HepG2 (cell line): ENCODE data around the gene ANKRD44. TPM values are rescaled to one million over a fixed set of nuclear protein-coding genes. Genes with fewer than 3 reads are reported as not detected.

Experiments
- ATAC-seq: fragments of 200-7000 bp; cut with Tn5 transposase; 3 replicates; pipeline ENCODE4 v1.9.1; 2020; ENCODE audit warnings: mild to moderate bottlenecking, moderate library complexity
- BruUV-seq: library from RNA; stranded (reverse); fragments of 400-500 nt; replicated peaks from 2 replicates; lab custom pipeline; 2021; lab: Mats Ljungman, UMichigan
- CTCF ChIA-PET: fragments of 300-600 bp; formaldehyde crosslinking; extraction: SDS; loops from one replicate; lab custom pipeline; 2021; ENCODE audit warnings: low total read pairs, inconsistent platforms, low intra/inter-chr PET ratio; lab: Yijun Ruan, JAX
- POLR2A ChIA-PET: fragments of 350-600 bp; sonication (Branson Sonifier 250); formaldehyde crosslinking; loops from one replicate; lab custom pipeline; 2020; ENCODE audit warnings: antibody characterized with exemption, inconsistent platforms; lab: Yijun Ruan, JAX
- DNase-seq: peaks from one replicate; pipeline ENCODE4 v3.0.0-alpha.2; 2015; ENCODE audit warnings: low spot score
- FAIRE-seq: peaks from 3 replicates; lab custom pipeline; 2011; peaks lifted over from hg19 to GRCh38; lab: Jason Lieb, UNC
- H2AFZ ChIP-seq: one replicate; pipeline ENCODE4 v1.6.1; 2011; ENCODE audit warnings: low read length, inconsistent platforms
- H3K27ac ChIP-seq: fragments of 300-600 bp; 3 replicates; pipeline ENCODE4 v1.8.0; 2011; ENCODE audit warnings: mixed run types, mild to moderate bottlenecking, mixed read lengths, low read length, inconsistent platforms; ENCODE audit not compliant: insufficient read depth; ENCODE audit errors: extremely low read length
- H3K27me3 ChIP-seq, 2 experiments: fragments of 200-600 bp in 1 of 2; 2 replicates in 1 of 2; 3 replicates in 1 of 2; pipeline versions ENCODE4 v1.6.0 to v1.8.0; 2011; ENCODE audit warnings: low read length in 2 of 2, mild to moderate bottlenecking in 2 of 2, moderate library complexity in 2 of 2, inconsistent platforms in 1 of 2; ENCODE audit not compliant: insufficient read depth in 2 of 2, control insufficient read depth in 1 of 2
- H3K36me3 ChIP-seq, 2 experiments: fragments of 200-600 bp in 1 of 2; replicated peaks in 1 of 2; 2 replicates in 1 of 2; 3 replicates in 1 of 2; pipeline versions ENCODE4 v1.5.1 to v1.8.0; 2011; ENCODE audit warnings: low read length in 2 of 2, inconsistent platforms in 1 of 2; ENCODE audit not compliant: insufficient read depth in 2 of 2, control insufficient read depth in 1 of 2
- H3K4me1 ChIP-seq: 2 replicates; pipeline ENCODE4 v1.5.1; 2012; ENCODE audit warnings: low read length, inconsistent platforms; ENCODE audit not compliant: insufficient read depth
- H3K4me2 ChIP-seq: 2 replicates; pipeline ENCODE4 v1.6.0; 2011; ENCODE audit warnings: low read depth, low read length, inconsistent platforms
- H3K4me3 ChIP-seq, 3 experiments: fragments of 200-600 bp in 1 of 3; sonication (generic), shearing (Covaris generic) in 1 of 3; replicated peaks in 1 of 3; 2 replicates each; pipeline ENCODE4 v1.5.1; 2011 to 2016; ENCODE audit warnings: low read length in 3 of 3, inconsistent platforms in 2 of 3, low read depth in 2 of 3, mild to moderate bottlenecking in 2 of 3, control low read depth in 1 of 3, mixed read lengths in 1 of 3; ENCODE audit not compliant: insufficient read depth in 1 of 3
- H3K79me2 ChIP-seq: one replicate; pipeline ENCODE4 v1.6.1; 2011; ENCODE audit warnings: low read length, inconsistent platforms; ENCODE audit not compliant: insufficient read depth
- H3K9ac ChIP-seq: 2 replicates; pipeline ENCODE4 v1.6.0; 2011; ENCODE audit warnings: mild to moderate bottlenecking, low read depth, low read length, inconsistent platforms; ENCODE audit not compliant: insufficient read depth
- H3K9me3 ChIP-seq: 2 replicates; pipeline ENCODE4 v1.5.1; 2012; ENCODE audit warnings: mild to moderate bottlenecking, low read length
- H4K20me1 ChIP-seq: 2 replicates; pipeline ENCODE4 v1.6.0; 2011; ENCODE audit warnings: inconsistent platforms, mild to moderate bottlenecking, low read length, moderate library complexity; ENCODE audit not compliant: insufficient read depth
- ARID2 ChIP-seq: sonication (generic); formaldehyde crosslinking; IDR thresholded peaks from 2 replicates; pipeline ENCODE4 v1.8.1; 2022; ENCODE audit warnings: mild to moderate bottlenecking, missing genetic modification reagents, borderline replicate concordance
- ATAD3A ChIP-seq: sonication (generic); formaldehyde crosslinking; IDR thresholded peaks from 2 replicates; pipeline ENCODE4 v1.4.0; 2020; ENCODE audit warnings: missing genetic modification reagents
- CENPT ChIP-seq: sonication (generic); formaldehyde crosslinking; IDR thresholded peaks from 2 replicates; pipeline ENCODE4 v1.8.0; 2022; ENCODE audit warnings: low read depth, mild to moderate bottlenecking, moderate library complexity, missing genetic modification reagents
- ETV5 ChIP-seq: IDR thresholded peaks from 2 replicates; pipeline ENCODE4 v1.6.1; 2018; ENCODE audit warnings: missing biosample characterization, missing genetic modification reagents, inconsistent platforms, borderline replicate concordance
- IKZF1 ChIP-seq: fragments of 450-650 bp; IDR thresholded peaks from 2 replicates; pipeline ENCODE4 v1.7.1; 2016
- IRF2 ChIP-seq: IDR thresholded peaks from 2 replicates; pipeline ENCODE4 v1.6.1; 2018; ENCODE audit warnings: missing genetic modification reagents, missing compliant biosample characterization
- LRRFIP1 ChIP-seq: sonication (generic); formaldehyde crosslinking; conservative IDR thresholded peaks from 2 replicates; pipeline ENCODE4 v1.4.0; 2020; ENCODE audit warnings: missing genetic modification reagents
- MIER2 ChIP-seq: IDR thresholded peaks from 2 replicates; pipeline ENCODE4 v1.6.1; 2016; ENCODE audit warnings: missing biosample characterization, missing genetic modification reagents
- RBAK ChIP-seq: sonication (generic); formaldehyde crosslinking; IDR thresholded peaks from 2 replicates; pipeline ENCODE4 v1.5.1; 2020; ENCODE audit warnings: mild to moderate bottlenecking, missing genetic modification reagents
- RORA ChIP-seq: sonication (generic); formaldehyde crosslinking; IDR thresholded peaks from 2 replicates; pipeline ENCODE4 v1.5.0; 2020; ENCODE audit warnings: mild to moderate bottlenecking, missing genetic modification reagents, moderate library complexity
- SMARCC2 ChIP-seq: fragments of 450-650 bp; IDR thresholded peaks from 2 replicates; pipeline ENCODE4 v1.6.1; 2017; ENCODE audit warnings: antibody characterized with exemption, mild to moderate bottlenecking
- SNAPC2 ChIP-seq: sonication (generic); formaldehyde crosslinking; IDR thresholded peaks from 2 replicates; pipeline ENCODE4 v1.8.1; 2022; ENCODE audit warnings: mild to moderate bottlenecking, missing genetic modification reagents
- TERF1 ChIP-seq: sonication (generic); formaldehyde crosslinking; IDR thresholded peaks from 2 replicates; pipeline ENCODE4 v1.8.0; 2022; ENCODE audit warnings: mild to moderate bottlenecking, missing genetic modification reagents, moderate library complexity
- ZMAT3 ChIP-seq: sonication (generic); formaldehyde crosslinking; conservative IDR thresholded peaks from 2 replicates; pipeline ENCODE4 v1.7.0; 2021; ENCODE audit warnings: missing genetic modification reagents
- ZNF180 ChIP-seq: sonication (generic); formaldehyde crosslinking; IDR thresholded peaks from 2 replicates; pipeline ENCODE4 v1.4.0; 2020; ENCODE audit warnings: low read depth, missing genetic modification reagents, borderline replicate concordance
- ZNF609 ChIP-seq: sonication (generic); formaldehyde crosslinking; IDR thresholded peaks from 2 replicates; pipeline ENCODE4 v1.4.0; 2020; ENCODE audit warnings: mild to moderate bottlenecking, missing genetic modification reagents, borderline replicate concordance
- ZNF629 ChIP-seq: sonication (generic); formaldehyde crosslinking; conservative IDR thresholded peaks from 2 replicates; pipeline ENCODE4 v1.5.0; 2020; ENCODE audit warnings: missing genetic modification reagents
- ZSCAN30 ChIP-seq: sonication (generic); formaldehyde crosslinking; IDR thresholded peaks from 2 replicates; pipeline ENCODE4 v1.5.0; 2020; ENCODE audit warnings: mild to moderate bottlenecking, missing genetic modification reagents
- WGBS: methylation state at CpG from one replicate; pipeline ENCODE4 v1.1.6; 2017; ENCODE audit warnings: low lambda C conversion rate; 5-methylcytosine and 5-hydroxymethylcytosine counted together
- in situ Hi-C: cut with HindIII; loops from 2 replicates; pipeline ENCODE4 v1.10.0; 2017; ENCODE audit warnings: low pct_unique_long_range_greater_than_20kb; ENCODE audit not compliant: extremely low pct_ligation_motif_present
- intact Hi-C: fragments of 100-400 bp; cut with micrococcal nuclease; formaldehyde crosslinking; loops from one replicate; pipeline ENCODE4 v1.10.0; 2022; ENCODE audit not compliant: unreplicated experiment
- polyA plus RNA-seq, 8 experiments: library from polyadenylated mRNA; depleted of rRNA in 3 of 8; stranded (reverse) in 7 of 8; unstranded in 1 of 8; fragments of >200 nt; fragmentation: Illumina TruSeq in 4 of 8; extraction: Trizol in 4 of 8; gene quantifications; 2 replicates each; pipeline versions ENCODE4 v1.2.1 to v1.2.3, GENCODE V29; 2011 to 2016; ENCODE audit warnings: low read depth in 4 of 8, missing spikeins in 1 of 8, mixed read lengths in 1 of 8; ENCODE audit not compliant: insufficient read depth in 1 of 8
- total RNA-seq, 5 experiments: library from RNA; depleted of rRNA; stranded (reverse); fragments of >200 nt; fragmentation: Illumina TruSeq; extraction: Trizol; gene quantifications; 2 replicates each; pipeline ENCODE4 v1.2.3, GENCODE V29; 2016; ENCODE audit warnings: low read depth in 1 of 5

The ANKRD44 gene
- total and polyA plus RNA-seq, 2 of the 13 experiments (the other 11 are each of a cell fraction or from before 2014, with no cell fraction given): 0.04 to 0.11 TPM

- POLR2A ChIA-PET: no interaction called here
- H3K4me2 ChIP-seq: no peak overlapping the region
- TF ChIP-seq ARID2 (CRISPR knock-in tag) (no peak), IKZF1 (no peak), LRRFIP1 (no peak), IRF2 (CRISPR knock-in tag) (no peak), ZSCAN30 (no peak), ETV5 (CRISPR knock-in tag) (no peak), ZNF629 (CRISPR knock-in tag) (no peak), TERF1 (no peak), RORA (CRISPR knock-in tag) (no peak), MIER2 (CRISPR knock-in tag) (no peak), CENPT (no peak), ZNF609 (no peak), ZNF180 (CRISPR knock-in tag) (no peak), SMARCC2 (no peak), SNAPC2 (CRISPR knock-in tag) (no peak), ZMAT3 (CRISPR knock-in tag) (no peak), ATAD3A (no peak), RBAK (CRISPR knock-in tag) (no peak)
- TF ChIP-seq, all 625 proteins: peak for 0
- DNase-seq (no peak), ATAC-seq (no peak; the same call in 2 of the 3 replicates), FAIRE-seq (no peak)
- CTCF ChIA-PET: no interaction called here
- Histone ChIP-seq H3K4me1 (no peaks in the 10 kb centered on the region), H4K20me1 (no peaks in the 10 kb centered on the region), H3K9ac (no peak overlapping the region), H3K9me3 (no peaks in the 10 kb centered on the region), H3K27ac (no peak overlapping the region), H3K4me3 (no peak overlapping the region), H3K79me2 (no peaks in the 10 kb centered on the region), H3K27me3 (no peaks in the 10 kb centered on the region), H2AFZ (no peak overlapping the region), H3K36me3 (no peaks in the 10 kb centered on the region)
- BruUV-seq: no TSS peak
- in situ Hi-C loops (no loop called here), intact Hi-C loops (no loop called here)
- WGBS: 9% methylated on average over 12 of the region's 12 CpGs
Measured at GRCh38 chr2:197179744-197180498, 130.7 kb downstream of the ANKRD44 start.
